AG04450 (cell line): Measurements from ENCODE around the gene DCAF7. TPM values are rescaled to one million over a fixed set of nuclear protein-coding genes. Genes with fewer than 3 reads are reported as not detected.

ENCODE experiments used
- CTCF ChIA-PET: fragments of 300-600, 350-600 bp; formaldehyde crosslinking; extraction: SDS; loops from one replicate; lab custom pipeline; 2022; ENCODE audit warnings: antibody characterized with exemption, inconsistent platforms; lab: Charles Lee
- POLR2A ChIA-PET: fragments of 350-600 bp; formaldehyde crosslinking; extraction: SDS; loops from one replicate; lab custom pipeline; 2021; ENCODE audit warnings: antibody characterized with exemption, inconsistent platforms; lab: Yijun Ruan, JAX
- DNase-seq: peaks from one replicate; pipeline ENCODE4 v3.0.0-alpha.2; 2011; ENCODE audit warnings: low read depth, low spot score
- H3K27ac ChIP-seq: one replicate; pipeline ENCODE4 v1.5.1; 2012; ENCODE audit warnings: low read depth, low read length, control low read depth
- H3K27me3 ChIP-seq: one replicate; pipeline ENCODE4 v1.6.0; 2012; ENCODE audit warnings: low read length; ENCODE audit not compliant: control insufficient read depth, insufficient read depth
- H3K4me3 ChIP-seq: 2 replicates; pipeline ENCODE4 v1.5.1; 2011; ENCODE audit warnings: mild to moderate bottlenecking, low read depth, low read length, control low read depth
- H3K9me3 ChIP-seq: 2 replicates; pipeline ENCODE4 v1.5.1; 2012; ENCODE audit warnings: low read length; ENCODE audit not compliant: control insufficient read depth, insufficient read depth
- CTCF ChIP-seq: IDR thresholded peaks from 2 replicates; pipeline ENCODE4 v1.5.1; 2011; ENCODE audit warnings: low read depth, low read length, control low read depth, inconsistent platforms
- polyA plus RNA-seq: library from polyadenylated mRNA; depleted of rRNA; stranded (reverse); fragments of >200 nt; gene quantifications from 2 replicates; pipeline ENCODE4 v1.2.3, GENCODE V29; 2011

The DCAF7 gene
- polyA plus RNA-seq, 1 experiment, result 50.4 TPM

GRCh38 chr17:63567229-63567628 lies 17.0 kb downstream of the DCAF7 start:
- Histone ChIP-seq H3K4me3 (no peak overlapping the region), H3K27me3 (no peaks in the 10 kb centered on the region), H3K9me3 (no peaks in the 10 kb centered on the region), H3K27ac (no peak overlapping the region)
- CTCF ChIA-PET, result no interaction called here
- POLR2A ChIA-PET, result no interaction called here
- no peak for DNase-seq
- no peak for TF ChIP-seq CTCF

GRCh38 chr17:63568563-63568962 lies 18.3 kb downstream of the DCAF7 start:
- no peak for TF ChIP-seq CTCF
- ChIA-PET CTCF (interaction anchor here (0.6 to 1.8 kb wide), 4 partner anchors 43 to 441 kb away, joined by 3 to 5 read pairs (median 4); no protein-coding TSS in a partner anchor), POLR2A (interaction anchor here (0.8 kb wide), 1 partner anchor 31 kb away, joined by 5 read pairs; no protein-coding TSS in a partner anchor)
- DNase-seq, result no peak
- Histone ChIP-seq H3K4me3 (no peak overlapping the region), H3K27me3 (no peaks in the 10 kb centered on the region), H3K27ac (no peak overlapping the region), H3K9me3 (no peaks in the 10 kb centered on the region)

- H3K9me3 ChIP-seq, result no peaks in the 10 kb centered on the region
- ChIA-PET POLR2A (interaction anchor here (0.6 to 1.2 kb wide), 2 partner anchors 21 to 73 kb away, joined by 3 read pairs; no protein-coding TSS in a partner anchor), CTCF (interaction anchor here (1.0 to 2.6 kb wide), 3 partner anchors 20 to 146 kb away, joined by 3 to 16 read pairs (median 12); no protein-coding TSS in a partner anchor)
- H3K27me3 ChIP-seq, result no peaks in the 10 kb centered on the region
- peak; percentile 44 for DNase-seq
- no peak for TF ChIP-seq CTCF
- no peak overlapping the region for H3K27ac ChIP-seq
- no peak overlapping the region for H3K4me3 ChIP-seq
Measured at GRCh38 chr17:63571632-63572310, 21.5 kb downstream of the DCAF7 start.

- no peak for DNase-seq
- POLR2A ChIA-PET, result no interaction called here
- H3K4me3 ChIP-seq, result no peak overlapping the region
- no peak overlapping the region for H3K27ac ChIP-seq
- no peaks in the 10 kb centered on the region for H3K9me3 ChIP-seq
- CTCF ChIA-PET, result interaction anchor here (0.7 to 2.6 kb wide), 3 partner anchors 18 to 148 kb away, joined by 4 to 16 read pairs (median 4); no protein-coding TSS in a partner anchor
- H3K27me3 ChIP-seq, result no peaks in the 10 kb centered on the region
- peak; percentile 48 for TF ChIP-seq CTCF
Measured at GRCh38 chr17:63573634-63574033, 23.4 kb downstream of the DCAF7 start.
